OCI-LY7 (cell line): ENCODE results near the gene GZMM. TPM values are rescaled to one million over a fixed set of nuclear protein-coding genes. Genes with fewer than 3 reads are reported as not detected.

ENCODE experiments used
- BruUV-seq: library from RNA; stranded (reverse); fragments of 400-500 nt; replicated peaks from 2 replicates; lab custom pipeline; 2021; lab: Mats Ljungman, UMichigan
- CTCF ChIA-PET: fragments of 300-600 bp; sonication (Branson Sonifier 250); formaldehyde crosslinking; loops from one replicate; lab custom pipeline; 2022; ENCODE audit warnings: antibody characterized with exemption; ENCODE audit not compliant: unreplicated experiment; lab: Charles Lee
- POLR2A ChIA-PET: fragments of 300-600 bp; sonication (Branson Sonifier 250); formaldehyde crosslinking; loops from one replicate; lab custom pipeline; 2022; ENCODE audit warnings: antibody characterized with exemption; lab: Charles Lee
- DNase-seq: peaks from one replicate; pipeline ENCODE4 v3.0.0-alpha.2; 2015; ENCODE audit warnings: low spot score
- H2AFZ ChIP-seq: fragments of 200-600 bp; sonication (generic), shearing (Covaris generic); 2 replicates; pipeline ENCODE4 v1.6.1; 2014; ENCODE audit warnings: mild to moderate bottlenecking, antibody characterized with exemption, low read length, moderate library complexity
- H3K27ac ChIP-seq: fragments of 200-600 bp; sonication (generic); 2 replicates; pipeline ENCODE4 v1.5.1; 2014; ENCODE audit warnings: mixed run types, low read depth, mild to moderate bottlenecking, moderate library complexity, low read length, inconsistent platforms; ENCODE audit not compliant: poor library complexity, severe bottlenecking
- H3K36me3 ChIP-seq: fragments of 200-600 bp; sonication (generic); 2 replicates; pipeline ENCODE4 v1.6.1; 2014; ENCODE audit warnings: mild to moderate bottlenecking, antibody characterized with exemption, low read length, moderate library complexity, mixed read lengths; ENCODE audit not compliant: insufficient read depth
- H3K4me1 ChIP-seq: fragments of 200-600 bp; sonication (generic); 2 replicates; pipeline ENCODE4 v1.5.1; 2014; ENCODE audit warnings: mild to moderate bottlenecking, low read length; ENCODE audit not compliant: insufficient read depth, poor library complexity, severe bottlenecking
- H3K4me2 ChIP-seq: fragments of 200-600 bp; sonication (generic); 2 replicates; pipeline ENCODE4 v1.6.1; 2014; ENCODE audit warnings: mild to moderate bottlenecking, low read length
- H3K4me3 ChIP-seq: fragments of 200-600 bp; sonication (generic); 2 replicates; pipeline ENCODE4 v1.5.1; 2014; ENCODE audit warnings: mild to moderate bottlenecking, low read depth, low read length; ENCODE audit not compliant: poor library complexity, severe bottlenecking
- H3K79me2 ChIP-seq: fragments of 200-600 bp; sonication (generic); 2 replicates; pipeline ENCODE4 v1.6.1; 2016; ENCODE audit warnings: low read depth, mild to moderate bottlenecking, low read length, moderate library complexity, mixed read lengths; ENCODE audit not compliant: insufficient read depth
- H3K9me2 ChIP-seq: fragments of 200-600 bp; sonication (generic); 2 replicates; pipeline ENCODE4 v1.6.1; 2016; ENCODE audit warnings: mild to moderate bottlenecking, low read length, mixed read lengths; ENCODE audit not compliant: insufficient read depth
- H3K9me3 ChIP-seq: fragments of 200-600 bp; sonication (generic); 2 replicates; pipeline ENCODE4 v1.6.1; 2014; ENCODE audit warnings: mild to moderate bottlenecking, mixed run types, low read length, mixed read lengths
- H4K20me1 ChIP-seq: fragments of 200-600 bp; sonication (generic); 2 replicates; pipeline ENCODE4 v1.6.1; 2014; ENCODE audit warnings: mild to moderate bottlenecking, antibody characterized with exemption, low read length, moderate library complexity, mixed read lengths; ENCODE audit not compliant: insufficient read depth
- EZH2phosphoT487 ChIP-seq: fragments of 200-600 bp; sonication (generic); IDR thresholded peaks from 2 replicates; pipeline ENCODE4 v1.6.1; 2018; ENCODE audit warnings: low read depth, borderline replicate concordance, mild to moderate bottlenecking, mixed run types, antibody characterized with exemption, low read length, moderate library complexity, mixed read lengths
- intact Hi-C: fragments of 100-400 bp; cut with micrococcal nuclease; formaldehyde crosslinking; loops from one replicate; pipeline ENCODE4 v1.10.0; 2022; ENCODE audit not compliant: unreplicated experiment
- total RNA-seq, 2 experiments: library from RNA; depleted of rRNA in 1 of 2; stranded (reverse); fragments of >200 nt in 1 of 2; shearing (Covaris generic) in 1 of 2; gene quantifications; 2 replicates each; pipeline ENCODE4 v1.2.3, GENCODE V29; 2014 to 2022
- TF ChIP-seq, protein P1 (sequence below): fragments of 200-600 bp; sonication (generic); conservative IDR thresholded peaks from 2 replicates; pipeline ENCODE4 v1.5.1; 2014; ENCODE audit warnings: mild to moderate bottlenecking, antibody characterized with exemption, low read length, moderate library complexity, mixed read lengths

Gene GZMM
- total RNA-seq, 2 experiments from 2014 or later, result not detected

GRCh38 chr19:535017-535835 is 8.6 kb upstream of the GZMM start:
- BruUV-seq, result no TSS peak

DNA sequence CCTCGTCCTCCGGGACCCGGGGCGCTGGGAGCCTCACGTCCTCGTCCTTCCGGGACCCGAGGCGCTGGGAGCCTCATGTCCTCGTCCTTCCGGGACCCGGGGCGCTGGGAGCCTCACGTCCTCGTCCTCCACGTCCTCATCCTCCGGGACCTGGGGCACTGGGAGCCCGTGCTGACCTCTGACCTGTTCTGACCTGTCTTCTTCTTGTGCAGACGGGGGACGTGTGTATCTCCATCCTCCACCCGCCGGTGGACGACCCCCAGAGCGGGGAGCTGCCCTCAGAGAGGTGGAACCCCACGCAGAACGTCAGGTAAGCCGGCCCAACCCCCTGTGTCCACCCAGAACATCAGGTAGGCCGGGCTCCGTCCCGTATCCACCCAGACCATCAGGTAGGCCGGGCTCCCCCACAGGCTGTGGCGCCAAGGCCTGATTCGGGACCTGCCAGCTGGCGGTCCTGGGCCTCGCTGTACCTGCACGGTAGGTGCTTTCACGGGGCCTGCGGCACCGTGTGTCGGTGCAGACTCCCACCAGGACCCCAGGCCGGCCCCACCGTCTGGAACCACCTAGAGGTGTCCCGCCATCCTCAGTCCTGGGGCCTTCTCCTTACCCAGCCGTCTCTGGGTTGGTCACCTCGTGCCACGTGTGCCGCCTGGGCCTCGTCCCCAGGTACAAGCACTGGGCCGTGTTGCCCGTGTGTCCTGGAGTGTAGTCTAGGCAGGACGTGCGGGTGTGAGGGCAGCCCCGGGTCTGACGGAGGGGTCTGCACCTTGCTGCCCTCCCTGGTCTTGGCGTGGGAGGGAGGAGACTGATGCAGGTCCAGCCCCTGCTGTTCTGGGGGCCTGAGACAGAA is 7.6 kb upstream of the GZMM start:
- H2AFZ ChIP-seq, result no peak overlapping the region
- no peaks in the 10 kb centered on the region for H3K9me2 ChIP-seq
- BruUV-seq, result no TSS peak
- H3K79me2 ChIP-seq, result peaks cover 7% of the 10 kb centered on the region; the same call in 1 of the 2 replicates
- H3K4me3 ChIP-seq, result no peak overlapping the region
- ChIA-PET POLR2A (no interaction called here), CTCF (no interaction called here)
- peaks cover 16% of the 10 kb centered on the region for H3K36me3 ChIP-seq
- peaks cover 8% of the 10 kb centered on the region for H4K20me1 ChIP-seq
- DNase-seq, result no peak
- H3K27ac ChIP-seq, result no peak overlapping the region
- no peak for TF ChIP-seq EZH2phosphoT487
- TF ChIP-seq, protein P1, sequence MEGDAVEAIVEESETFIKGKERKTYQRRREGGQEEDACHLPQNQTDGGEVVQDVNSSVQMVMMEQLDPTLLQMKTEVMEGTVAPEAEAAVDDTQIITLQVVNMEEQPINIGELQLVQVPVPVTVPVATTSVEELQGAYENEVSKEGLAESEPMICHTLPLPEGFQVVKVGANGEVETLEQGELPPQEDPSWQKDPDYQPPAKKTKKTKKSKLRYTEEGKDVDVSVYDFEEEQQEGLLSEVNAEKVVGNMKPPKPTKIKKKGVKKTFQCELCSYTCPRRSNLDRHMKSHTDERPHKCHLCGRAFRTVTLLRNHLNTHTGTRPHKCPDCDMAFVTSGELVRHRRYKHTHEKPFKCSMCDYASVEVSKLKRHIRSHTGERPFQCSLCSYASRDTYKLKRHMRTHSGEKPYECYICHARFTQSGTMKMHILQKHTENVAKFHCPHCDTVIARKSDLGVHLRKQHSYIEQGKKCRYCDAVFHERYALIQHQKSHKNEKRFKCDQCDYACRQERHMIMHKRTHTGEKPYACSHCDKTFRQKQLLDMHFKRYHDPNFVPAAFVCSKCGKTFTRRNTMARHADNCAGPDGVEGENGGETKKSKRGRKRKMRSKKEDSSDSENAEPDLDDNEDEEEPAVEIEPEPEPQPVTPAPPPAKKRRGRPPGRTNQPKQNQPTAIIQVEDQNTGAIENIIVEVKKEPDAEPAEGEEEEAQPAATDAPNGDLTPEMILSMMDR, result no peak
- intact Hi-C loops, result no loop called here
- no peaks in the 10 kb centered on the region for H3K9me3 ChIP-seq
- peaks cover 12% of the 10 kb centered on the region for H3K4me1 ChIP-seq
- H3K4me2 ChIP-seq, result no peak overlapping the region

More at GRCh38 chr19:535017-535835, 8.6 kb upstream of the GZMM start:
- intact Hi-C loops, result no loop called here
- Histone ChIP-seq H3K4me1 (peaks cover 17% of the 10 kb centered on the region), H3K4me2 (no peak overlapping the region), H4K20me1 (peaks cover 8% of the 10 kb centered on the region), H2AFZ (no peak overlapping the region), H3K9me2 (no peaks in the 10 kb centered on the region), H3K4me3 (no peak overlapping the region), H3K79me2 (peaks cover 7% of the 10 kb centered on the region; the same call in 1 of the 2 replicates), H3K27ac (no peak overlapping the region), H3K36me3 (peaks cover 16% of the 10 kb centered on the region), H3K9me3 (no peaks in the 10 kb centered on the region)
- no peak for DNase-seq
- ChIA-PET CTCF (no interaction called here), POLR2A (no interaction called here)
- TF ChIP-seq, protein P1, result no peak
- TF ChIP-seq EZH2phosphoT487, result no peak
